ENCODE results near the gene HARBI1.

Gene HARBI1, protein sequence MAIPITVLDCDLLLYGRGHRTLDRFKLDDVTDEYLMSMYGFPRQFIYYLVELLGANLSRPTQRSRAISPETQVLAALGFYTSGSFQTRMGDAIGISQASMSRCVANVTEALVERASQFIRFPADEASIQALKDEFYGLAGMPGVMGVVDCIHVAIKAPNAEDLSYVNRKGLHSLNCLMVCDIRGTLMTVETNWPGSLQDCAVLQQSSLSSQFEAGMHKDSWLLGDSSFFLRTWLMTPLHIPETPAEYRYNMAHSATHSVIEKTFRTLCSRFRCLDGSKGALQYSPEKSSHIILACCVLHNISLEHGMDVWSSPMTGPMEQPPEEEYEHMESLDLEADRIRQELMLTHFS

DNA sequence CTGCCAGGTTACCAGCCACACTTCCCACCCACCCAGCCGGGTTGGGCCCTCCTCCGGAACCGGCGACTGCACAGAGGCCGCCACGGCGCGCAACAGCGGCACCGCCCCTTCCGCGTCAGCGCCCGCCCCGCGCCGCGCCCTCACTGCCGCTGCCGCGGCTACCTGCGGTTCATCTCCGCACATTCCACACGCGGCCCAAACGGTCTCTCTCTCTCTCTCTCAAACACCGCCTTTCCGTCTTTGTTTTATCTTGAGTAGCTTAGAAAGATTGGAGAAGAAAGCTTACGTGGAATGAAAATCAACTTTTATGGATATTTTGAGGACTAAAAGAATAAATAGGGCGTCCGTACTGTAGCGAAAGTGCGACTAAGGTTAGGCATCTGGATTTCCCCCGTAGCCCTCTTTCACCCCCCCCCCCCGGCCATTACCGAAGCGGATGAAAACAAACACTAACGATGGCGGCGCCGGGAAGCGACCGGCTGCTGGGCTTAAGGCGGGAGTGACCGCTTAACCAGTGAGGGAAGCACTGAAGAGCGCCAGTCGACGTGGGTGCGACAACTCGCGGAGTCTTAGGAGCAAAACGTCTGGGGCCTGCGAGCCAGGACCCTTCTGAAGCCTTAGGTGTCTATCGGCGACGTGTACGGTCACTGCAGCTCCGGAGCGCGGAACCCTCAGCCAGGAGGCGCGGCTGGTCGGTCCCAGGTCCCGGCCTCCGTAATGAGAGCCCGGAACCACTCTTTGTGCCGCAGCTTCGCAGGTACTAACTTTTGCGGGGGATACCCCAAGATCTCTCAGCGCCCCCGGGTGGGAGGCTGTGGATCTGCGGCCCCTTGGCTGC, at the start of gene HARBI1, which contains the start of gene ATG13:
Gene HARBI1, minus strand, starts transcription at position 94 of the 838 bp plus-strand sequence. CDS start 990 bp downstream, outside the sequence.
Gene ATG13, plus strand, starts transcription at position 420 of the 838 bp plus-strand sequence. CDS start 26,739 bp downstream, outside the sequence.
- Mint-ChIP-seq H3K4me1 (peaks cover 36% of the 10 kb centered on the region), H3K27me3 (ENCODE audit: low read depth) (no peaks in the 10 kb centered on the region), H3K9me3 (no peaks in the 10 kb centered on the region), H3K27ac (peak within 1 kb of the TSS; percentile 99 to 100 (median 100)), H3K36me3 (ENCODE audit: low read depth) (peaks cover 17% of the 10 kb centered on the region), H3K4me3 (peak within 1 kb of the TSS; percentile 95 to 97 (median 97))
- TF ChIP-seq CTCF (IDR thresholded peaks at IDR 0.05; ENCODE audit: unreplicated experiment in 3 of 3): peak; percentile 53 to 73 (median 67)

- Mint-ChIP-seq H3K4me1 (peaks cover 33% of the 10 kb centered on the region), H3K27me3 (ENCODE audit: low read depth) (no peaks in the 10 kb centered on the region), H3K36me3 (ENCODE audit: low read depth) (peaks cover 71% of the 10 kb centered on the region), H3K4me3 (peak overlapping the region; percentile 8 to 62 (median 13)), H3K9me3 (no peaks in the 10 kb centered on the region), H3K27ac (peak overlapping the region; percentile 83 to 91 (median 86))
- TF ChIP-seq CTCF (IDR thresholded peaks at IDR 0.05; ENCODE audit: unreplicated experiment in 3 of 3): no peak
These were observed 49.5 kb upstream of the HARBI1 start for GRCh38 chr11:46666516-46666915.

- Mint-ChIP-seq H3K27ac (no peak overlapping the region), H3K27me3 (ENCODE audit: low read depth) (no peaks in the 10 kb centered on the region), H3K36me3 (ENCODE audit: low read depth) (peaks cover 65% of the 10 kb centered on the region), H3K4me3 (no peak overlapping the region), H3K4me1 (peaks cover 33% of the 10 kb centered on the region), H3K9me3 (no peaks in the 10 kb centered on the region)
- TF ChIP-seq CTCF (IDR thresholded peaks at IDR 0.05; ENCODE audit: unreplicated experiment in 3 of 3): no peak
These were observed 48.3 kb upstream of the HARBI1 start for GRCh38 chr11:46665356-46665755.

- Mint-ChIP-seq H3K36me3 (ENCODE audit: low read depth) (peaks cover 69% of the 10 kb centered on the region), H3K27ac (peak overlapping the region in 1 of 3 experiments; percentile 8), H3K4me1 (peaks cover 30% of the 10 kb centered on the region), H3K27me3 (ENCODE audit: low read depth) (no peaks in the 10 kb centered on the region), H3K4me3 (no peak overlapping the region), H3K9me3 (no peaks in the 10 kb centered on the region)
- no peak for TF ChIP-seq CTCF (IDR thresholded peaks at IDR 0.05; ENCODE audit: unreplicated experiment in 3 of 3)
These were observed 47.6 kb upstream of the HARBI1 start for GRCh38 chr11:46664612-46665011.

- Mint-ChIP-seq H3K27ac (no peak overlapping the region), H3K9me3 (no peaks in the 10 kb centered on the region), H3K4me1 (peaks cover 26% of the 10 kb centered on the region), H3K27me3 (ENCODE audit: low read depth) (no peaks in the 10 kb centered on the region), H3K4me3 (no peak overlapping the region), H3K36me3 (ENCODE audit: low read depth) (peaks cover 67% of the 10 kb centered on the region)
- TF ChIP-seq CTCF (IDR thresholded peaks at IDR 0.05; ENCODE audit: unreplicated experiment in 3 of 3): no peak
These were observed 46.4 kb upstream of the HARBI1 start for GRCh38 chr11:46663277-46663940.

All from nephron (organoid).